HG02870 (cell line): ENCODE data around the gene TANGO6.
"Not testable (repeated sequence)": the region's sequence is repeated elsewhere in the genome, so short reads cannot be mapped to it uniquely, and the experiment has no call there.

Experiments used
- ATAC-seq: cut with Tn5 transposase; IDR thresholded peaks from one replicate; pipeline ENCODE4 v1.9.1; 2021; ENCODE audit warnings: mild to moderate bottlenecking, moderate library complexity; ENCODE audit not compliant: unreplicated experiment

The TANGO6 gene

GRCh38 chr16:68843482-68844210, at the start of gene TANGO6:
TANGO6 (plus strand) TSS chr16:68843531; CDS start chr16:68843618, 87 bp downstream.
- peak; percentile 74 for ATAC-seq

- no peak for ATAC-seq
Observed at GRCh38 chr16:68798398-68798797, 44.9 kb upstream of the TANGO6 start.

- no peak for ATAC-seq
Observed at GRCh38 chr16:68800257-68800875, 43.0 kb upstream of the TANGO6 start.

GRCh38 chr16:68802190-68802589, 41.1 kb upstream of the TANGO6 start:
- no peak for ATAC-seq

- no peak for ATAC-seq
Observed at GRCh38 chr16:68806422-68806821, 36.9 kb upstream of the TANGO6 start.

- ATAC-seq = no peak
Observed at GRCh38 chr16:68806981-68807380, 36.4 kb upstream of the TANGO6 start.

GRCh38 chr16:68814516-68814915, 28.8 kb upstream of the TANGO6 start:
- no peak for ATAC-seq

GRCh38 chr16:68823401-68824135, 19.8 kb upstream of the TANGO6 start:
- ATAC-seq = no peak

DNA sequence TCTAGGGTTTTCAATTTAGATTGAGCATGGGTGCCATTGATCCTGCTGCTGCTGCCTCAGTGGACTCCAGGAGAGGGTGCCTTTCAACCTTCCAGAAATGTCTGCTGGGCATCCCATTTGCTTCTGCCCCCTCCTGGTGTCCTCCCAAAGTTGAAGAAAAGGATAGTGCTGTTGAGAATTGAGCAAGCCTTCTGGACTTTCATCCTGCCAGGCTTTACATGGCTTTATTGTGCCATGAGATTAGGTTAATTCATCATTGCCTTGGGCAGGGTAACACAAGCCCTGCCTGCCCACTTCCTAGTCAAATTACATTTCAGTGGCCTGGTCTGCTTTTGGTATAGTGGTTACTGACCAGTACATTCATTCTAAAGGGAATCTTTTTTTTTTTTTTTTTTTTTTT, 17.9 kb upstream of the TANGO6 start:
- no peak for ATAC-seq

GRCh38 chr16:68826652-68827051, 16.7 kb upstream of the TANGO6 start:
- ATAC-seq = no peak

- ATAC-seq = no peak
Observed at GRCh38 chr16:68833251-68833650, 10.1 kb upstream of the TANGO6 start.

- no peak for ATAC-seq
Observed at GRCh38 chr16:68834550-68834949, 8.8 kb upstream of the TANGO6 start.

- ATAC-seq = no peak
Observed at GRCh38 chr16:68835970-68836369, 7.4 kb upstream of the TANGO6 start.

- no peak for ATAC-seq
Observed at GRCh38 chr16:68839831-68840230, 3.5 kb upstream of the TANGO6 start.

DNA sequence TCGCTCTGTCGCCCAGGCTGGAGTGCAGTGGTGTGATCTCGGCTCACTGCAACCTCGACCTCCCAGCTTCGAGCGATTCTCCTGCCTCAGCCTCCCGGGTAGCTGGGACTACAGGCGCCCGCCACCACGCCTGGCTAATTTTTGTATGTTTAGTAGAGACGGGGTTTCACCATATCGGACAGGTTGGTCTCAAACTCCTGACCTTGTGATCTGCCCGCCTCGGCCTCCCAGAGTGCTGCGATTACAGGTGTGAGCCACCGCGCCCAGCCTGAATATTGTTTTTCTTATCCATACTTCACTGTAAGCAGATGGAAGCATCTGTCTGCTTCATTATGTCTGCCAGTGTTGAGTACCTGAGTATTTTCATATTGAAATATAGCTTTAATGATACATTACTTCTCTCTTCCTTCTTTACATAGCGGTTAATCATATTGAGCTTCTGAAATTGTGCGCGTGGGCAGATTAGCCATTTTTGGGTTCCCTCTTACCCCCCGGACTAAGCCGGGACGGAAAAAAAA, 308 bp upstream of the TANGO6 start:
- ATAC-seq = not testable (repeated sequence)

DNA sequence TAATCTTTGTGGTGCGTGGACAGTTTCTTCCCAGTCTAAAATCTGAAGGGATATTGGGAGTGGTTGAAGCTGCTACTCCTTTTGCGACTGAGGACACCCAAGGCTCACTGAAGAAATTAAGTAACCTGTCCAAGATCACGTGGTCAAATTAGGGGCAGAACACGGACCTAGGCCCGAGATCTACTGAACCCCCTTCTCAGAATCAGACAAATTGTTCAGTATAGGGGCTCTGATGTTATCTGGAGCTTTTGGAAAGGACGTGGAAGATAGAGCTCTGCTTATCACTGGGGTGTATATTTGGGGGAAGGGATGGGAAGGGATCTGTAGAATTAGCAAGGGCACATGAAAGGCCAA, 857 bp downstream of the TANGO6 start:
- ATAC-seq = no peak

GRCh38 chr16:68848786-68849185, 5.5 kb downstream of the TANGO6 start:
- no peak for ATAC-seq

DNA sequence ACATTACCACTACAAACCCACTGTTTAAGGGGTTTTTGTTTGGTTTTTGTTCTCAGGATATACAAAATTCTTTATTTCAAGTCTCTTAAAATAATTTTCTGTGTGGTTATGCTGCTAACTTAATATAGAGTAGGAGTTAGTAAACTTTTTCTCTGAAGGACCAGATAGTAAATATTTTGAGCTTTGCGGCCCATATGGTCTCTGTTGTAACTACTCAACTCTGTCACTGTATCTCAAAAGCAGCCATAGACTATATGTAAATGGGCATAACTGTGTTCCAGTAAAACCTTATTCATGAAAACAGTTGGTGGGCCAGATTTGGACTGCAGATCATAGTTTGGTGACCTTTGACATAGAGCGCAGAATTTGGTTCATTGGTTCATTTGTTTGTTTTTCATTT, 7.2 kb downstream of the TANGO6 start:
- no peak for ATAC-seq

DNA sequence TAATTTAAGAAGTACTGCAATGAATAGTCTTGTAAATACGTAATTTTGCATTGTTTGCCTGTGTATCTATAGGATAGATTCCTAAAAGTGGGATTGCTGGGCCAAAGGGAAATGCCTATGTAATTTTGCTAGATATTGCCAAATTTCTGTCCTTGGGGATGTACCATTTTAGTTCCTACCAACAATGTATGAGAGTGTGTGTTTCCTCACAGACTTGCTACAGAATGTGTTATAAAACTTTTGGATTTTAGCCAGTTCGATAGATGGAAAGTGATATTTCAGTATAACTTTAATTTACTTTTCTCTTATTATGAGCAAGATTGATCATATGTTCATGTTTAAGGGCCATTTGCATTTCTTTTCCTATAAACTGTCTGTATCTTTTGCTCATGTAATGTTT, 8.3 kb downstream of the TANGO6 start:
- ATAC-seq = no peak

- ATAC-seq = no peak
Observed at GRCh38 chr16:68857479-68857878, 14.1 kb downstream of the TANGO6 start.

DNA sequence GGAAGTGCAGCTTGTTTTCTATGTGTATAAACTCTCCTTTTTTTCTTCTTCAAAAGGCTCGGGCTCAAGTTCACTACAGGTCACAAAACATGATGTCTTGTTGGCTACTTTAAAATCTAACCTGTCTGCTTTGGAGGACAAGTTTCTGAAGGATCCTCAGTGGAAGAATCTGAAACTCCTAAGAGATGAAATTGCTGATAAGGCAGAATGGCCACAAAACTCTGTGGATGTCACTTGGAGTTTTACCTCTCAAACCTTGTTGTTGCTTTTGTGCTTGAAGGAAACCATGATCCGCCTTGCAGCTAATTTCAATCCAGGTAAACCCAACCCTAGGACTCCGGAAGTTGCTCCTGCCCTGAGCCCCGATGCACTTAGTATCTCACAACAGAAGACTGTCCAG, 16.5 kb downstream of the TANGO6 start:
- ATAC-seq = no peak
